NCI-H2227 treated with DMSO at 0.1 percent for 48 hours (cell line): ENCODE data around the gene IRF2.
"Not testable (repeated sequence)": the region's sequence is repeated elsewhere in the genome, so short reads cannot be mapped to it uniquely, and the experiment has no call there.

Source experiments
- DNase-seq: peaks from one replicate; lab custom pipeline; 2025; lab: John Stamatoyannopoulos, UW

IRF2 gene

GRCh38 chr4:184389978-184390900 is 84.1 kb downstream of the IRF2 start:
- DNase-seq: no peak

GRCh38 chr4:184388106-184388505 is 86.2 kb downstream of the IRF2 start:
- DNase-seq: no peak

GRCh38 chr4:184387351-184387750 is 87.0 kb downstream of the IRF2 start:
- no peak for DNase-seq

- DNase-seq: no peak
Measured at GRCh38 chr4:184386271-184386781, 88.0 kb downstream of the IRF2 start.

- no peak for DNase-seq
Measured at GRCh38 chr4:184385705-184386141, 88.6 kb downstream of the IRF2 start.

GRCh38 chr4:184384810-184385557 is 89.4 kb downstream of the IRF2 start:
- DNase-seq: no peak

- DNase-seq: no peak
Measured at GRCh38 chr4:184384056-184384809, 90.1 kb downstream of the IRF2 start.

- no peak for DNase-seq
Measured at GRCh38 chr4:184383497-184384055, 90.8 kb downstream of the IRF2 start.

GRCh38 chr4:184382189-184382846 is 92.0 kb downstream of the IRF2 start:
- no peak for DNase-seq

- DNase-seq: no peak
Measured at GRCh38 chr4:184380707-184381106, 93.6 kb downstream of the IRF2 start.

GRCh38 chr4:184380214-184380613 is 94.1 kb downstream of the IRF2 start:
- not testable (repeated sequence) for DNase-seq

- no peak for DNase-seq
Measured at GRCh38 chr4:184376923-184377322, 97.4 kb downstream of the IRF2 start.

- DNase-seq: no peak
Measured at GRCh38 chr4:184376126-184376838, 98.1 kb downstream of the IRF2 start.

GRCh38 chr4:184375623-184376022 is 98.7 kb downstream of the IRF2 start:
- not testable (repeated sequence) for DNase-seq

GRCh38 chr4:184375027-184375426 is 99.3 kb downstream of the IRF2 start:
- no peak for DNase-seq

- DNase-seq: no peak
Measured at GRCh38 chr4:184373886-184374405, 100.4 kb downstream of the IRF2 start.

GRCh38 chr4:184371390-184371787 is 103.0 kb downstream of the IRF2 start:
- no peak for DNase-seq

- no peak for DNase-seq
Measured at GRCh38 chr4:184370711-184371389, 103.5 kb downstream of the IRF2 start.

GRCh38 chr4:184369871-184370270 is 104.5 kb downstream of the IRF2 start:
- no peak for DNase-seq

GRCh38 chr4:184368731-184369130 is 105.6 kb downstream of the IRF2 start:
- no peak for DNase-seq
